ENCODE measurements around the gene ATXN1.

DNA sequence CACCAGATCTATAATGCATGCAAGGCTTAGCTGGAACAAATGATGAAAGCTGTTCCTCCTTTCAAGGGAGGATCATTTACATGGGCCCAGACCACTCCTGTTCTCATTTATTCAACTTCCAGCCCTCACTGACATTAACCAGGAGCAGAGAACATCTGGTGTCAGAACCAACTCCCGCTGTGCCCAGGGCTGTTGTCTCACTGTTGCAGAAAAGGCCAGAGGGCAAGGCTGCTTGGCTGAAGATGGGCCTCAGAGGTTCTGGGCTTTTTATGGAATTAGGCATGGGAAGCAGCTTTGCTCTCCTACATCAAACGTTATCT lies 358.7 kb downstream of the ATXN1 start:
- TF ChIP-seq BHLHE40 (IDR thresholded peaks at IDR 0.05; ENCODE audit: borderline replicate concordance) (no peak), SUZ12 (IDR thresholded peaks at IDR 0.05) (no peak), TARDBP (IDR thresholded peaks at IDR 0.05) (no peak), FOXK2 (IDR thresholded peaks at IDR 0.05) (no peak)

All from HEK293T (cell line).